H1 (cell line): ENCODE data around the gene XPO6. TPM values are rescaled to one million over a fixed set of nuclear protein-coding genes. Genes with fewer than 3 reads are reported as not detected.

Source experiments
- CTCF ChIA-PET: fragments of 300-600 bp; sonication (Branson Sonifier 250); formaldehyde crosslinking; loops from one replicate; lab custom pipeline; 2021; ENCODE audit not compliant: partially characterized antibody; lab: Charles Lee
- POLR2A ChIA-PET: fragments of 300-600 bp; sonication (Branson Sonifier 250); formaldehyde crosslinking; loops from one replicate; lab custom pipeline; 2021; ENCODE audit warnings: inconsistent platforms; ENCODE audit not compliant: partially characterized antibody; lab: Charles Lee
- DNase-seq, 2 experiments: peaks; one replicate each; pipeline versions ENCODE4 v3.0.0 to v3.0.0-alpha.2; 2010 to 2022; ENCODE audit warnings: low spot score in 2 of 2, low read depth in 1 of 2, mixed read lengths in 1 of 2
- FAIRE-seq: peaks from 2 replicates; lab custom pipeline; 2011; peaks lifted over from hg19 to GRCh38; lab: Jason Lieb, UNC
- H2AFZ ChIP-seq: 2 replicates; pipeline ENCODE4 v1.8.1; 2012; ENCODE audit warnings: low read length, inconsistent platforms
- H2AK5ac ChIP-seq: 2 replicates; pipeline ENCODE4 v1.6.1; 2013; ENCODE audit warnings: low read depth, low read length
- H2BK120ac ChIP-seq: replicated peaks from 2 replicates; pipeline ENCODE3; 2013; ENCODE audit warnings: low read depth, low read length, inconsistent platforms
- H2BK12ac ChIP-seq: 2 replicates; pipeline ENCODE4 v1.6.1; 2013; ENCODE audit warnings: low read depth, low read length
- H2BK15ac ChIP-seq: 2 replicates; pipeline ENCODE4 v1.6.1; 2013; ENCODE audit warnings: low read length
- H2BK20ac ChIP-seq: 2 replicates; pipeline ENCODE4 v1.6.1; 2013; ENCODE audit warnings: low read length
- H2BK5ac ChIP-seq: 2 replicates; pipeline ENCODE4 v1.6.1; 2013; ENCODE audit warnings: low read depth, low read length
- H3K14ac ChIP-seq: 2 replicates; pipeline ENCODE4 v1.6.1; 2013; ENCODE audit warnings: inconsistent platforms; ENCODE audit not compliant: insufficient read length
- H3K18ac ChIP-seq: 2 replicates; pipeline ENCODE4 v1.6.1; 2013; ENCODE audit warnings: low read length; ENCODE audit errors: extremely low read depth
- H3K23ac ChIP-seq: 2 replicates; pipeline ENCODE4 v1.6.1; 2013; ENCODE audit warnings: inconsistent platforms; ENCODE audit not compliant: insufficient read length
- H3K23me2 ChIP-seq: 2 replicates; pipeline ENCODE4 v1.6.1; 2013; ENCODE audit warnings: low read depth, low read length
- H3K27ac ChIP-seq: 2 replicates; pipeline ENCODE4 v1.6.1; 2011; ENCODE audit warnings: low read depth, low read length, inconsistent platforms
- H3K27me3 ChIP-seq, 4 experiments: replicated peaks in 1 of 4; 1 replicate in 1 of 4; 2 replicates in 3 of 4; pipeline versions ENCODE4 v1.6.1 to v1.8.1; 2011 to 2013; ENCODE audit warnings: low read length in 3 of 4, mild to moderate bottlenecking in 3 of 4, inconsistent platforms in 2 of 4, mixed read lengths in 2 of 4, moderate library complexity in 1 of 4; ENCODE audit not compliant: control insufficient read depth in 3 of 4, insufficient read depth in 3 of 4; ENCODE audit errors: extremely low read depth in 1 of 4
- H3K36me3 ChIP-seq, 4 experiments: 2 replicates each; pipeline versions ENCODE4 v1.6.1 to v1.8.1; 2011 to 2013; ENCODE audit warnings: mild to moderate bottlenecking in 4 of 4, low read length in 3 of 4, moderate library complexity in 2 of 4, control low read depth in 1 of 4, inconsistent platforms in 1 of 4; ENCODE audit not compliant: insufficient read depth in 4 of 4, control insufficient read depth in 2 of 4
- H3K4ac ChIP-seq: replicated peaks from 2 replicates; pipeline ENCODE3; 2013; ENCODE audit warnings: low read length, low read depth, mixed read lengths, inconsistent platforms; ENCODE audit not compliant: insufficient read length
- H3K4me1 ChIP-seq, 4 experiments: replicated peaks in 1 of 4; 1 replicate in 1 of 4; 2 replicates in 3 of 4; pipeline versions ENCODE4 v1.6.1 to v1.8.1; 2011 to 2013; ENCODE audit warnings: low read length in 3 of 4, inconsistent platforms in 2 of 4, mixed read lengths in 1 of 4; ENCODE audit not compliant: insufficient read depth in 4 of 4, control insufficient read depth in 3 of 4
- H3K4me2 ChIP-seq, 2 experiments: 2 replicates each; pipeline versions ENCODE4 v1.6.1 to v1.8.1; 2011 to 2013; ENCODE audit warnings: low read depth in 2 of 2, low read length in 2 of 2, control low read depth in 1 of 2, inconsistent platforms in 1 of 2, mild to moderate bottlenecking in 1 of 2; ENCODE audit not compliant: insufficient read depth in 1 of 2
- H3K4me3 ChIP-seq, 4 experiments: fragments of 200-600, 300-600 bp in 1 of 4; sonication (generic), shearing (Covaris generic), sonication (Bioruptor Twin) in 1 of 4; 2 replicates each; pipeline versions ENCODE4 v1.5.1 to v1.8.1; 2011 to 2016; ENCODE audit warnings: low read length in 4 of 4, low read depth in 3 of 4, control low read depth in 2 of 4, inconsistent platforms in 2 of 4, mild to moderate bottlenecking in 2 of 4, mixed read lengths in 1 of 4, moderate library complexity in 1 of 4; ENCODE audit not compliant: insufficient read depth in 2 of 4; ENCODE audit errors: extremely low read depth in 1 of 4
- H3K56ac ChIP-seq: replicated peaks from 2 replicates; pipeline ENCODE3; 2013; ENCODE audit warnings: low read depth, mild to moderate bottlenecking, mixed read lengths, low read length, inconsistent platforms; ENCODE audit not compliant: insufficient read length
- H3K79me1 ChIP-seq: 2 replicates; pipeline ENCODE4 v1.6.1; 2013; ENCODE audit warnings: low read depth, low read length, control low read depth
- H3K79me2 ChIP-seq, 2 experiments: 2 replicates each; pipeline versions ENCODE4 v1.6.1 to v1.8.1; 2012 to 2013; ENCODE audit warnings: low read length in 2 of 2, mild to moderate bottlenecking in 2 of 2, inconsistent platforms in 1 of 2; ENCODE audit not compliant: insufficient read depth in 2 of 2, control insufficient read depth in 1 of 2
- H3K9ac ChIP-seq, 4 experiments: replicated peaks in 1 of 4; 1 replicate in 1 of 4; 2 replicates in 3 of 4; pipeline versions ENCODE4 v1.6.1 to v1.8.1; 2011 to 2013; ENCODE audit warnings: low read depth in 3 of 4, low read length in 3 of 4, control low read depth in 2 of 4, mild to moderate bottlenecking in 2 of 4, moderate library complexity in 2 of 4, inconsistent platforms in 1 of 4; ENCODE audit errors: extremely low read depth in 1 of 4
- H3K9me3 ChIP-seq, 2 experiments: 2 replicates each; pipeline versions ENCODE4 v1.6.1 to v1.8.1; 2012 to 2013; ENCODE audit warnings: mild to moderate bottlenecking in 2 of 2, moderate library complexity in 2 of 2, control low read depth in 1 of 2, inconsistent platforms in 1 of 2, low read depth in 1 of 2, low read length in 1 of 2, mixed read lengths in 1 of 2; ENCODE audit not compliant: insufficient read depth in 2 of 2
- H4K20me1 ChIP-seq, 2 experiments: replicated peaks in 1 of 2; 2 replicates each; pipeline versions ENCODE3 to v1.8.1; 2011 to 2013; ENCODE audit warnings: inconsistent platforms in 2 of 2, low read length in 2 of 2, mild to moderate bottlenecking in 1 of 2; ENCODE audit not compliant: insufficient read depth in 2 of 2, control insufficient read depth in 1 of 2
- H4K5ac ChIP-seq: 2 replicates; pipeline ENCODE4 v1.6.1; 2013; ENCODE audit warnings: low read length, low read depth, mixed read lengths, inconsistent platforms; ENCODE audit not compliant: insufficient read length
- H4K8ac ChIP-seq: 2 replicates; pipeline ENCODE4 v1.8.0; 2013; ENCODE audit warnings: mild to moderate bottlenecking, moderate library complexity, low read length, inconsistent platforms; ENCODE audit not compliant: insufficient read depth; ENCODE audit errors: extremely low read depth
- H4K91ac ChIP-seq: replicated peaks from 2 replicates; pipeline ENCODE3; 2013; ENCODE audit warnings: low read length, mixed read lengths, inconsistent platforms; ENCODE audit not compliant: insufficient read length
- BRCA1 ChIP-seq: IDR thresholded peaks from 2 replicates; pipeline ENCODE4 v1.6.1; 2012; ENCODE audit warnings: low read depth, low read length, improper control_type of control experiment
- CHD1 ChIP-seq: IDR thresholded peaks from 2 replicates; pipeline ENCODE4 v1.6.1; 2012; ENCODE audit warnings: low read depth, low read length, improper control_type of control experiment
- CREB1 ChIP-seq: IDR thresholded peaks from 2 replicates; pipeline ENCODE4 v1.6.1; 2012; ENCODE audit warnings: inconsistent platforms
- GTF2F1 ChIP-seq: IDR thresholded peaks from 2 replicates; pipeline ENCODE4 v1.6.1; 2012; ENCODE audit warnings: low read depth, low read length, improper control_type of control experiment, borderline replicate concordance
- HDAC2 ChIP-seq, 2 experiments: fragments of 300-600 bp in 1 of 2; sonication (generic) in 1 of 2; IDR thresholded peaks; 2 replicates each; pipeline ENCODE4 v1.6.1; 2011 to 2012; ENCODE audit warnings: low read depth in 2 of 2, low read length in 2 of 2, mild to moderate bottlenecking in 2 of 2, moderate library complexity in 2 of 2, borderline replicate concordance in 1 of 2, inconsistent platforms in 1 of 2
- MAFK ChIP-seq: IDR thresholded peaks from 2 replicates; pipeline ENCODE4 v1.6.1; 2012; ENCODE audit warnings: low read depth, mild to moderate bottlenecking, improper control_type of control experiment, low read length
- RXRA ChIP-seq: IDR thresholded peaks from 2 replicates; pipeline ENCODE4 v1.6.1; 2011; ENCODE audit warnings: low read depth, mild to moderate bottlenecking, low read length, moderate library complexity; ENCODE audit not compliant: insufficient read depth
- SAP30 ChIP-seq: fragments of 300-600 bp; sonication (generic); IDR thresholded peaks from 2 replicates; pipeline ENCODE4 v1.7.1; 2012; ENCODE audit warnings: low read length, moderate library complexity, mild to moderate bottlenecking, inconsistent platforms; ENCODE audit not compliant: insufficient read depth, insufficient replicate concordance
- TBP ChIP-seq: IDR thresholded peaks from 2 replicates; pipeline ENCODE4 v1.6.1; 2011; ENCODE audit warnings: low read depth, low read length, improper control_type of control experiment
- TCF12 ChIP-seq: IDR thresholded peaks from 2 replicates; pipeline ENCODE4 v1.6.1; 2011; ENCODE audit warnings: low read depth, mild to moderate bottlenecking, low read length
- WGBS, 2 experiments: shearing (Covaris generic) in 1 of 2; methylation state at CpG; one replicate each; pipeline versions ENCODE4 v1.1.6 to v1.1.7; 2013 to 2015; ENCODE audit warnings: low lambda C conversion rate in 2 of 2, mixed read lengths in 2 of 2, inconsistent platforms in 1 of 2, low coverage in 1 of 2, missing lambda C conversion rate in 1 of 2; ENCODE audit not compliant: insufficient replicate concordance in 2 of 2, insufficient coverage in 1 of 2, insufficient read length in 1 of 2; ENCODE audit errors: extremely low coverage in 1 of 2, missing lambda C conversion rate in 1 of 2; 5-methylcytosine and 5-hydroxymethylcytosine counted together
- polyA plus RNA-seq, 7 experiments: library from polyadenylated mRNA; depleted of rRNA in 3 of 7; stranded (reverse) in 5 of 7; unstranded in 2 of 7; fragments of >200 nt in 5 of 7; fragments of 200-250 nt in 2 of 7; gene quantifications; 1 replicate in 5 of 7; 2 replicates in 1 of 7; 4 replicates in 1 of 7; pipeline versions ENCODE4 v1.2.1 to v1.2.3, GENCODE V29; 2011 to 2013; ENCODE audit warnings: missing spikeins in 2 of 7, mixed read lengths in 2 of 7
- total RNA-seq: library from RNA; stranded (reverse); fragmentation: NEBNext Ultra II Directional; extraction: Animal tissue kit (Norgen Biotek cat#: 25700); gene quantifications from 2 replicates; pipeline ENCODE4 v1.2.1, GENCODE V29; 2021
- TF ChIP-seq, protein P1 (sequence below): IDR thresholded peaks from 2 replicates; pipeline ENCODE4 v1.6.1; 2012; ENCODE audit warnings: inconsistent platforms

XPO6 gene
- total and polyA plus RNA-seq, 2 of the 8 experiments (the other 6 are each of a cell fraction or from before 2014, with no cell fraction given): 152 to 254 TPM

DNA sequence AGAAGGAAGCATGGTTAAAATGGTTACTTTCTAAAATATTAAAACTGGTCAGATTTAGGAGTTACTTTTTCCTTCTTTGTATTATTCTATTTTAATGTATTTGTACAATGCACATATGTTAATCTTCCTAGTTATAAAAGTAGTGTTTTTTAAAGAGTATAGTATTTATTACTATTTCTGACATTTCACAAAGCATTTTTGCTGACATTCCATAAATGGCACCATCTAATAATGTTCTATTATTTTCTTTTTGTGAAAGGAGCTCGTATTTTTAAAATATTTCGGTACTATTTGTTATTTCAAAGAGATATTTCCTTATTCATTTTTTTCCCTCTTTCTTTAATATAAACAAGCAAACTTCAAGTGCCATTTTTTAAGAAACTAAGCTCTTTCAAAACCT is 100.8 kb downstream of the XPO6 start:
- Histone ChIP-seq H3K23ac (no peak overlapping the region), H2BK120ac (no peak overlapping the region), H2BK12ac (no peak overlapping the region), H2BK20ac (no peak overlapping the region), H2AFZ (no peak overlapping the region), H3K9ac (no peak overlapping the region), H4K91ac (no peak overlapping the region), H3K23me2 (no peaks in the 10 kb centered on the region), H4K20me1 (peaks cover 3 to 10% of the 10 kb centered on the region in 2 experiments), H3K36me3 (peaks cover 15 to 65% (median 46%) of the 10 kb centered on the region in 4 experiments), H3K9me3 (no peaks in the 10 kb centered on the region), H2BK5ac (no peak overlapping the region), H4K8ac (no peak overlapping the region), H3K79me1 (no peaks in the 10 kb centered on the region; the same call in 1 of the 2 replicates), H3K4me1 (no peaks in the 10 kb centered on the region), H3K4ac (no peak overlapping the region), H3K27me3 (no peaks in the 10 kb centered on the region), H3K14ac (no peak overlapping the region), H3K4me3 (no peak overlapping the region), H3K4me2 (no peak overlapping the region), H4K5ac (no peak overlapping the region), H3K79me2 (no peaks in the 10 kb centered on the region), H3K27ac (no peak overlapping the region), H2BK15ac (no peak overlapping the region), H3K18ac (no peak overlapping the region), H2AK5ac (no peak overlapping the region), H3K56ac (no peak overlapping the region)
- no peak for DNase-seq
- FAIRE-seq: no peak
- WGBS, 2 experiments: 82% methylated on average over 2 of the region's 2 CpGs; no CpG with 5 or more reads in 1 of the 2 experiments
- POLR2A ChIA-PET: no interaction called here
- TF ChIP-seq HDAC2 (IDR thresholded peaks at IDR 0.05; ENCODE audit: borderline replicate concordance in 1 of 2, low read depth in 2 of 2, low read length in 2 of 2) (no peak), SAP30 (no peak), TBP (no peak), GTF2F1 (no peak), MAFK (no peak), TCF12 (no peak), BRCA1 (no peak), CHD1 (no peak), CREB1 (no peak), RXRA (no peak)
- TF ChIP-seq, protein P1, sequence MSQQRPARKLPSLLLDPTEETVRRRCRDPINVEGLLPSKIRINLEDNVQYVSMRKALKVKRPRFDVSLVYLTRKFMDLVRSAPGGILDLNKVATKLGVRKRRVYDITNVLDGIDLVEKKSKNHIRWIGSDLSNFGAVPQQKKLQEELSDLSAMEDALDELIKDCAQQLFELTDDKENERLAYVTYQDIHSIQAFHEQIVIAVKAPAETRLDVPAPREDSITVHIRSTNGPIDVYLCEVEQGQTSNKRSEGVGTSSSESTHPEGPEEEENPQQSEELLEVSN: no peak
- CTCF ChIA-PET: interaction anchor here (0.7 to 0.8 kb wide), 3 partner anchors 20 to 383 kb away, joined by 3 read pairs; no protein-coding TSS in a partner anchor
